ENCODE results near the gene NDUFAF8.

Gene NDUFAF8

GRCh38 chr17:81200201-81200600 is 38.9 kb upstream of the NDUFAF8 start:
- TF ChIP-seq Cebpa-rat (IDR thresholded peaks at IDR 0.05) = no peak
- Histone ChIP-seq H3K9me3 (no peaks in the 10 kb centered on the region), H3K36me3 (peaks cover 67% of the 10 kb centered on the region), H3K4me2 (peak overlapping the region; percentile 81), H3K27ac (peak overlapping the region; percentile 75), H3K27me3 (no peaks in the 10 kb centered on the region), H3K4me3 (no peak overlapping the region), H3K4me1 (peaks cover 68% of the 10 kb centered on the region), H3K9ac (no peak overlapping the region), H4K20me1 (0 out of 2 replicates have a peak, but pooled peaks cover 16% of the 10 kb centered on the region)

GRCh38 chr17:81200695-81201580 is 38.2 kb upstream of the NDUFAF8 start:
- H3K36me3 ChIP-seq = peaks cover 60% of the 10 kb centered on the region
- no peaks in the 10 kb centered on the region for H3K9me3 ChIP-seq
- peak overlapping the region; percentile 75 for H3K27ac ChIP-seq
- H3K4me3 ChIP-seq = no peak overlapping the region
- peak overlapping the region; percentile 81 for H3K4me2 ChIP-seq
- H3K9ac ChIP-seq = 0 out of 2 replicates have a peak overlapping the region, but pooled peaks have one; percentile 40
- peaks cover 73% of the 10 kb centered on the region for H3K4me1 ChIP-seq
- H3K27me3 ChIP-seq = no peaks in the 10 kb centered on the region
- TF ChIP-seq Cebpa-rat (IDR thresholded peaks at IDR 0.05) = no peak
- peaks cover 21% of the 10 kb centered on the region; the same call in 1 of the 2 replicates for H4K20me1 ChIP-seq

- no peaks in the 10 kb centered on the region for H3K27me3 ChIP-seq
- no peak overlapping the region for H3K27ac ChIP-seq
- no peak overlapping the region for H3K4me3 ChIP-seq
- TF ChIP-seq Cebpa-rat (IDR thresholded peaks at IDR 0.05) = no peak
- peak overlapping the region; percentile 31 for H3K4me2 ChIP-seq
- H3K9ac ChIP-seq = no peak overlapping the region
- H3K9me3 ChIP-seq = no peaks in the 10 kb centered on the region
- H3K36me3 ChIP-seq = peaks cover 46% of the 10 kb centered on the region
- H3K4me1 ChIP-seq = peaks cover 81% of the 10 kb centered on the region
- peaks cover 35% of the 10 kb centered on the region for H4K20me1 ChIP-seq
These were observed 36.8 kb upstream of the NDUFAF8 start for GRCh38 chr17:81202318-81202717.

DNA sequence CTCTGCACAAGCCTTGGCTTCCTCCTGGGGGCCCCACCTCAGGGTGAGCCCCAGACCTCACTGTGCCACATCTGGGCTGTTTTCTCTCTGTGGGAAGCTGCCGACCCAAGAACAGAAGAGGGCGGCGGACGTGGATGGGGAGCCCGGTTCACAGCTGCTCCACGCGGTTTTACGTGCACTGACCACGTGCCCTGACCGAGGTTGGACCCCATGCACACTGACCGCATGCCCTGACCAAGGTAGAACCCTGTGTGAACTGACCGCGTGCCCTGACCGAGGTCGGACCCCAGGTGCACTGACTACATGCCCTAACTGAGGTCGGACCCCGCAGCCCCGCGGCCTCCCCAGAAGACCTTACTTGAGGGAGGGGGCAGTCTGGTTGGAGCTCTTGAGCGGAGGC is 36.0 kb upstream of the NDUFAF8 start:
- H3K36me3 ChIP-seq = peaks cover 41% of the 10 kb centered on the region
- no peak overlapping the region for H3K27ac ChIP-seq
- TF ChIP-seq Cebpa-rat (IDR thresholded peaks at IDR 0.05) = no peak
- no peak overlapping the region for H3K9ac ChIP-seq
- peaks cover 79% of the 10 kb centered on the region for H3K4me1 ChIP-seq
- no peaks in the 10 kb centered on the region for H3K9me3 ChIP-seq
- H3K4me2 ChIP-seq = no peak overlapping the region
- peaks cover 40% of the 10 kb centered on the region for H4K20me1 ChIP-seq
- H3K4me3 ChIP-seq = no peak overlapping the region
- no peaks in the 10 kb centered on the region for H3K27me3 ChIP-seq

GRCh38 chr17:81204578-81204977 is 34.5 kb upstream of the NDUFAF8 start:
- Histone ChIP-seq H3K9ac (no peak overlapping the region), H3K27ac (no peak overlapping the region), H3K36me3 (peaks cover 36% of the 10 kb centered on the region), H3K4me2 (peak overlapping the region; percentile 34; the same call in 1 of the 2 replicates), H3K4me3 (no peak overlapping the region), H3K9me3 (no peaks in the 10 kb centered on the region), H3K4me1 (peaks cover 85% of the 10 kb centered on the region), H3K27me3 (no peaks in the 10 kb centered on the region), H4K20me1 (peaks cover 50% of the 10 kb centered on the region)
- no peak for TF ChIP-seq Cebpa-rat (IDR thresholded peaks at IDR 0.05)

DNA sequence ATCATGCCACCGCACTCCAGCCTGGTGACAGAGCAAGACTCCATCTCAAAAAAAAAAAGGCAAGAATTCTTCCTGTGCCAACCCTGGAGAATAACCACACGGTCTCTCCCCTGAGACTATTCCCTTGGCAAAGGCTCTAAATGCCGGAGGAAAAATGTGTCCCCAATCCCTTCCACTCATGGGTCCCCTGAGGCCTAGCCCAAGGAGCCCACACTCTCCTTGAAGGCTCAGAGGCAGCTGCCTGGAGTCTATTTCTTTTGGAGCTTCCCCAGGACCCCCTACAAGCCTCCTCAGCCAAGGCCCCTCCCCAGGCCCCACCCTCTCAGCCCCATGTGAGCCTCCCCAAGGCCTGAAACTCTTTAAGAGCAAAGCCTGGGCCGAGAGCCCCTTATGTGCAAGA is 33.0 kb upstream of the NDUFAF8 start:
- Histone ChIP-seq H3K9ac (no peak overlapping the region), H3K4me1 (peaks cover 83% of the 10 kb centered on the region), H3K4me2 (peak overlapping the region; percentile 66), H3K27ac (0 out of 2 replicates have a peak overlapping the region, but pooled peaks have one; percentile 72), H3K27me3 (no peaks in the 10 kb centered on the region), H3K36me3 (peaks cover 27% of the 10 kb centered on the region), H4K20me1 (peaks cover 61% of the 10 kb centered on the region), H3K9me3 (no peaks in the 10 kb centered on the region), H3K4me3 (no peak overlapping the region)
- TF ChIP-seq Cebpa-rat (IDR thresholded peaks at IDR 0.05) = no peak

DNA sequence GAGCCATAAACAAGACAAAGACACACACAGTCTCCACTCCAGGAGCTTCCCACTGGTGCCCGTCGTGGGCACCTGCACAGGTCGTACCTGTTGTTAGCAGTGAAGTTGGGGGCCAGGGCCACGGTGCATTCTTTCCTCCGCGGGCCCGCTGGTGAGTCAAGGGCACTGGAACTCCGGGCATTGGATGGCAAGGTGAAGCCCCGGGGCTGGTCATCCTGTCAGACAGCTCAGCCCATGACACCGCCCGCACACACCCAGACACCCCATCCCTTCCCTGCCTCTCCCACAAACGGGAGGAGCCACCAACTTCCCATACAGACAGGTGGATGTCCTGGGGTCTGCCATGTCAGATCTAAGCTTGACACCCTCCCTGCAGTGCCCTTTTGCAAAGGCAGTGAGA is 32.5 kb upstream of the NDUFAF8 start:
- H3K4me2 ChIP-seq = peak overlapping the region; percentile 66
- H3K9ac ChIP-seq = no peak overlapping the region
- H3K27ac ChIP-seq = peak overlapping the region; percentile 72; the same call in 1 of the 2 replicates
- no peaks in the 10 kb centered on the region for H3K9me3 ChIP-seq
- H3K36me3 ChIP-seq = peaks cover 27% of the 10 kb centered on the region
- peaks cover 83% of the 10 kb centered on the region for H3K4me1 ChIP-seq
- no peak for TF ChIP-seq Cebpa-rat (IDR thresholded peaks at IDR 0.05)
- no peaks in the 10 kb centered on the region for H3K27me3 ChIP-seq
- H4K20me1 ChIP-seq = peaks cover 66% of the 10 kb centered on the region
- no peak overlapping the region for H3K4me3 ChIP-seq

- Histone ChIP-seq H3K36me3 (peaks cover 26% of the 10 kb centered on the region), H4K20me1 (peaks cover 75% of the 10 kb centered on the region), H3K27me3 (no peaks in the 10 kb centered on the region), H3K9ac (no peak overlapping the region), H3K4me3 (no peak overlapping the region), H3K4me2 (peak overlapping the region; percentile 66), H3K9me3 (no peaks in the 10 kb centered on the region), H3K4me1 (peaks cover 81% of the 10 kb centered on the region), H3K27ac (peak overlapping the region; percentile 72)
- no peak for TF ChIP-seq Cebpa-rat (IDR thresholded peaks at IDR 0.05)
These were observed 31.2 kb upstream of the NDUFAF8 start for GRCh38 chr17:81207610-81208581.

- H3K27ac ChIP-seq = 0 out of 2 replicates have a peak overlapping the region, but pooled peaks have one; percentile 4
- no peak for TF ChIP-seq Cebpa-rat (IDR thresholded peaks at IDR 0.05)
These were observed 30.5 kb upstream of the NDUFAF8 start for GRCh38 chr17:81208651-81209050.

More at GRCh38 chr17:81208651-81209050, 30.5 kb upstream of the NDUFAF8 start:
- Histone ChIP-seq H3K4me3 (no peak overlapping the region), H3K36me3 (peaks cover 22% of the 10 kb centered on the region), H3K27me3 (no peaks in the 10 kb centered on the region), H3K9ac (no peak overlapping the region), H3K4me2 (no peak overlapping the region), H3K4me1 (peaks cover 77% of the 10 kb centered on the region), H3K9me3 (no peaks in the 10 kb centered on the region), H4K20me1 (peaks cover 78% of the 10 kb centered on the region)

All from BLaER1 (cell line).